H1 (cell line): Measurements from ENCODE around the gene CAPZB. TPM values are rescaled to one million over a fixed set of nuclear protein-coding genes. Genes with fewer than 3 reads are reported as not detected.

Experiments
- CTCF ChIA-PET: fragments of 300-600 bp; sonication (Branson Sonifier 250); formaldehyde crosslinking; loops from one replicate; lab custom pipeline; 2021; ENCODE audit not compliant: partially characterized antibody; lab: Charles Lee
- POLR2A ChIA-PET: fragments of 300-600 bp; sonication (Branson Sonifier 250); formaldehyde crosslinking; loops from one replicate; lab custom pipeline; 2021; ENCODE audit warnings: inconsistent platforms; ENCODE audit not compliant: partially characterized antibody; lab: Charles Lee
- DNase-seq, 2 experiments: peaks; one replicate each; pipeline versions ENCODE4 v3.0.0 to v3.0.0-alpha.2; 2010 to 2022; ENCODE audit warnings: low spot score in 2 of 2, low read depth in 1 of 2, mixed read lengths in 1 of 2
- FAIRE-seq: peaks from 2 replicates; lab custom pipeline; 2011; peaks lifted over from hg19 to GRCh38; lab: Jason Lieb, UNC
- H2AFZ ChIP-seq: 2 replicates; pipeline ENCODE4 v1.8.1; 2012; ENCODE audit warnings: low read length, inconsistent platforms
- H2AK5ac ChIP-seq: 2 replicates; pipeline ENCODE4 v1.6.1; 2013; ENCODE audit warnings: low read depth, low read length
- H2BK120ac ChIP-seq: replicated peaks from 2 replicates; pipeline ENCODE3; 2013; ENCODE audit warnings: low read depth, low read length, inconsistent platforms
- H2BK12ac ChIP-seq: 2 replicates; pipeline ENCODE4 v1.6.1; 2013; ENCODE audit warnings: low read depth, low read length
- H2BK15ac ChIP-seq: 2 replicates; pipeline ENCODE4 v1.6.1; 2013; ENCODE audit warnings: low read length
- H2BK20ac ChIP-seq: 2 replicates; pipeline ENCODE4 v1.6.1; 2013; ENCODE audit warnings: low read length
- H2BK5ac ChIP-seq: 2 replicates; pipeline ENCODE4 v1.6.1; 2013; ENCODE audit warnings: low read depth, low read length
- H3K14ac ChIP-seq: 2 replicates; pipeline ENCODE4 v1.6.1; 2013; ENCODE audit warnings: inconsistent platforms; ENCODE audit not compliant: insufficient read length
- H3K18ac ChIP-seq: 2 replicates; pipeline ENCODE4 v1.6.1; 2013; ENCODE audit warnings: low read length; ENCODE audit errors: extremely low read depth
- H3K23ac ChIP-seq: 2 replicates; pipeline ENCODE4 v1.6.1; 2013; ENCODE audit warnings: inconsistent platforms; ENCODE audit not compliant: insufficient read length
- H3K23me2 ChIP-seq: 2 replicates; pipeline ENCODE4 v1.6.1; 2013; ENCODE audit warnings: low read depth, low read length
- H3K27ac ChIP-seq: 2 replicates; pipeline ENCODE4 v1.6.1; 2011; ENCODE audit warnings: low read depth, low read length, inconsistent platforms
- H3K27me3 ChIP-seq, 4 experiments: replicated peaks in 1 of 4; 1 replicate in 1 of 4; 2 replicates in 3 of 4; pipeline versions ENCODE4 v1.6.1 to v1.8.1; 2011 to 2013; ENCODE audit warnings: low read length in 3 of 4, mild to moderate bottlenecking in 3 of 4, inconsistent platforms in 2 of 4, mixed read lengths in 2 of 4, moderate library complexity in 1 of 4; ENCODE audit not compliant: control insufficient read depth in 3 of 4, insufficient read depth in 3 of 4; ENCODE audit errors: extremely low read depth in 1 of 4
- H3K36me3 ChIP-seq, 4 experiments: 2 replicates each; pipeline versions ENCODE4 v1.6.1 to v1.8.1; 2011 to 2013; ENCODE audit warnings: mild to moderate bottlenecking in 4 of 4, low read length in 3 of 4, moderate library complexity in 2 of 4, control low read depth in 1 of 4, inconsistent platforms in 1 of 4; ENCODE audit not compliant: insufficient read depth in 4 of 4, control insufficient read depth in 2 of 4
- H3K4ac ChIP-seq: replicated peaks from 2 replicates; pipeline ENCODE3; 2013; ENCODE audit warnings: low read length, low read depth, mixed read lengths, inconsistent platforms; ENCODE audit not compliant: insufficient read length
- H3K4me1 ChIP-seq, 4 experiments: replicated peaks in 1 of 4; 1 replicate in 1 of 4; 2 replicates in 3 of 4; pipeline versions ENCODE4 v1.6.1 to v1.8.1; 2011 to 2013; ENCODE audit warnings: low read length in 3 of 4, inconsistent platforms in 2 of 4, mixed read lengths in 1 of 4; ENCODE audit not compliant: insufficient read depth in 4 of 4, control insufficient read depth in 3 of 4
- H3K4me2 ChIP-seq, 2 experiments: 2 replicates each; pipeline versions ENCODE4 v1.6.1 to v1.8.1; 2011 to 2013; ENCODE audit warnings: low read depth in 2 of 2, low read length in 2 of 2, control low read depth in 1 of 2, inconsistent platforms in 1 of 2, mild to moderate bottlenecking in 1 of 2; ENCODE audit not compliant: insufficient read depth in 1 of 2
- H3K4me3 ChIP-seq, 4 experiments: fragments of 200-600, 300-600 bp in 1 of 4; sonication (generic), shearing (Covaris generic), sonication (Bioruptor Twin) in 1 of 4; 2 replicates each; pipeline versions ENCODE4 v1.5.1 to v1.8.1; 2011 to 2016; ENCODE audit warnings: low read length in 4 of 4, low read depth in 3 of 4, control low read depth in 2 of 4, inconsistent platforms in 2 of 4, mild to moderate bottlenecking in 2 of 4, mixed read lengths in 1 of 4, moderate library complexity in 1 of 4; ENCODE audit not compliant: insufficient read depth in 2 of 4; ENCODE audit errors: extremely low read depth in 1 of 4
- H3K56ac ChIP-seq: replicated peaks from 2 replicates; pipeline ENCODE3; 2013; ENCODE audit warnings: low read depth, mild to moderate bottlenecking, mixed read lengths, low read length, inconsistent platforms; ENCODE audit not compliant: insufficient read length
- H3K79me1 ChIP-seq: 2 replicates; pipeline ENCODE4 v1.6.1; 2013; ENCODE audit warnings: low read depth, low read length, control low read depth
- H3K79me2 ChIP-seq, 2 experiments: 2 replicates each; pipeline versions ENCODE4 v1.6.1 to v1.8.1; 2012 to 2013; ENCODE audit warnings: low read length in 2 of 2, mild to moderate bottlenecking in 2 of 2, inconsistent platforms in 1 of 2; ENCODE audit not compliant: insufficient read depth in 2 of 2, control insufficient read depth in 1 of 2
- H3K9ac ChIP-seq, 4 experiments: replicated peaks in 1 of 4; 1 replicate in 1 of 4; 2 replicates in 3 of 4; pipeline versions ENCODE4 v1.6.1 to v1.8.1; 2011 to 2013; ENCODE audit warnings: low read depth in 3 of 4, low read length in 3 of 4, control low read depth in 2 of 4, mild to moderate bottlenecking in 2 of 4, moderate library complexity in 2 of 4, inconsistent platforms in 1 of 4; ENCODE audit errors: extremely low read depth in 1 of 4
- H3K9me3 ChIP-seq, 2 experiments: 2 replicates each; pipeline versions ENCODE4 v1.6.1 to v1.8.1; 2012 to 2013; ENCODE audit warnings: mild to moderate bottlenecking in 2 of 2, moderate library complexity in 2 of 2, control low read depth in 1 of 2, inconsistent platforms in 1 of 2, low read depth in 1 of 2, low read length in 1 of 2, mixed read lengths in 1 of 2; ENCODE audit not compliant: insufficient read depth in 2 of 2
- H4K20me1 ChIP-seq, 2 experiments: replicated peaks in 1 of 2; 2 replicates each; pipeline versions ENCODE3 to v1.8.1; 2011 to 2013; ENCODE audit warnings: inconsistent platforms in 2 of 2, low read length in 2 of 2, mild to moderate bottlenecking in 1 of 2; ENCODE audit not compliant: insufficient read depth in 2 of 2, control insufficient read depth in 1 of 2
- H4K5ac ChIP-seq: 2 replicates; pipeline ENCODE4 v1.6.1; 2013; ENCODE audit warnings: low read length, low read depth, mixed read lengths, inconsistent platforms; ENCODE audit not compliant: insufficient read length
- H4K8ac ChIP-seq: 2 replicates; pipeline ENCODE4 v1.8.0; 2013; ENCODE audit warnings: mild to moderate bottlenecking, moderate library complexity, low read length, inconsistent platforms; ENCODE audit not compliant: insufficient read depth; ENCODE audit errors: extremely low read depth
- H4K91ac ChIP-seq: replicated peaks from 2 replicates; pipeline ENCODE3; 2013; ENCODE audit warnings: low read length, mixed read lengths, inconsistent platforms; ENCODE audit not compliant: insufficient read length
- CEBPB ChIP-seq: IDR thresholded peaks from 2 replicates; pipeline ENCODE4 v1.6.1; 2012; ENCODE audit warnings: low read depth, low read length
- KDM1A ChIP-seq: fragments of 200-600, 300-600 bp; sonication (generic); IDR thresholded peaks from 2 replicates; pipeline ENCODE4 v1.7.1; 2016; ENCODE audit warnings: mild to moderate bottlenecking, low read length, borderline replicate concordance
- POLR2AphosphoS5 ChIP-seq: IDR thresholded peaks from 2 replicates; pipeline ENCODE4 v1.6.1; 2011; ENCODE audit warnings: low read depth, low read length
- SAP30 ChIP-seq: fragments of 300-600 bp; sonication (generic); IDR thresholded peaks from 2 replicates; pipeline ENCODE4 v1.7.1; 2012; ENCODE audit warnings: low read length, moderate library complexity, mild to moderate bottlenecking, inconsistent platforms; ENCODE audit not compliant: insufficient read depth, insufficient replicate concordance
- SUZ12 ChIP-seq: fragments of 200-600 bp; sonication (generic); IDR thresholded peaks from 2 replicates; pipeline ENCODE4 v1.6.1; 2012; ENCODE audit warnings: mild to moderate bottlenecking, inconsistent platforms, low read length, moderate library complexity, mixed read lengths
- TCF12 ChIP-seq: IDR thresholded peaks from 2 replicates; pipeline ENCODE4 v1.6.1; 2011; ENCODE audit warnings: low read depth, mild to moderate bottlenecking, low read length
- TEAD4 ChIP-seq: IDR thresholded peaks from 2 replicates; pipeline ENCODE4 v1.6.1; 2012; ENCODE audit warnings: low read depth, low read length, inconsistent platforms, mixed read lengths
- WGBS, 2 experiments: shearing (Covaris generic) in 1 of 2; methylation state at CpG; one replicate each; pipeline versions ENCODE4 v1.1.6 to v1.1.7; 2013 to 2015; ENCODE audit warnings: low lambda C conversion rate in 2 of 2, mixed read lengths in 2 of 2, inconsistent platforms in 1 of 2, low coverage in 1 of 2, missing lambda C conversion rate in 1 of 2; ENCODE audit not compliant: insufficient replicate concordance in 2 of 2, insufficient coverage in 1 of 2, insufficient read length in 1 of 2; ENCODE audit errors: extremely low coverage in 1 of 2, missing lambda C conversion rate in 1 of 2; 5-methylcytosine and 5-hydroxymethylcytosine counted together
- polyA plus RNA-seq, 7 experiments: library from polyadenylated mRNA; depleted of rRNA in 3 of 7; stranded (reverse) in 5 of 7; unstranded in 2 of 7; fragments of >200 nt in 5 of 7; fragments of 200-250 nt in 2 of 7; gene quantifications; 1 replicate in 5 of 7; 2 replicates in 1 of 7; 4 replicates in 1 of 7; pipeline versions ENCODE4 v1.2.1 to v1.2.3, GENCODE V29; 2011 to 2013; ENCODE audit warnings: missing spikeins in 2 of 7, mixed read lengths in 2 of 7
- total RNA-seq: library from RNA; stranded (reverse); fragmentation: NEBNext Ultra II Directional; extraction: Animal tissue kit (Norgen Biotek cat#: 25700); gene quantifications from 2 replicates; pipeline ENCODE4 v1.2.1, GENCODE V29; 2021
- TF ChIP-seq, protein P1 (sequence below): IDR thresholded peaks from 2 replicates; pipeline ENCODE4 v1.6.1; 2012; ENCODE audit warnings: inconsistent platforms

Gene CAPZB
- total and polyA plus RNA-seq, 2 of the 8 experiments (the other 6 are each of a cell fraction or from before 2014, with no cell fraction given) = 162 to 371 TPM

GRCh38 chr1:19421365-19421764, 64.0 kb downstream of the CAPZB start:
- Histone ChIP-seq H3K9me3 (no peaks in the 10 kb centered on the region), H3K79me2 (peaks cover 5 to 80% of the 10 kb centered on the region in 2 experiments), H4K91ac (no peak overlapping the region), H3K4me2 (no peak overlapping the region), H2BK120ac (no peak overlapping the region), H2BK15ac (no peak overlapping the region), H3K23ac (no peak overlapping the region), H3K27me3 (no peaks in the 10 kb centered on the region), H4K8ac (no peak overlapping the region), H3K4me1 (0 out of 7 replicates have a peak, but pooled peaks cover 0 to 2% (median 0%) of the 10 kb centered on the region in 4 experiments), H3K14ac (no peak overlapping the region), H3K79me1 (peaks cover 10% of the 10 kb centered on the region), H3K4me3 (no peak overlapping the region), H3K56ac (no peak overlapping the region), H3K18ac (no peak overlapping the region), H4K20me1 (peaks cover 28 to 33% of the 10 kb centered on the region in 2 experiments), H3K36me3 (peaks cover 0 to 17% (median 5%) of the 10 kb centered on the region in 4 experiments; a peak in 5 of 8 replicates), H2AK5ac (no peak overlapping the region), H2AFZ (no peak overlapping the region), H3K23me2 (no peaks in the 10 kb centered on the region), H4K5ac (no peak overlapping the region), H3K27ac (no peak overlapping the region), H2BK20ac (no peak overlapping the region), H2BK12ac (no peak overlapping the region), H3K9ac (no peak overlapping the region), H3K4ac (no peak overlapping the region), H2BK5ac (no peak overlapping the region)
- 94% methylated on average over 4 of the region's 4 CpGs; no CpG with 5 or more reads in 1 of the 2 experiments for WGBS, 2 experiments
- FAIRE-seq = no peak
- DNase-seq = no peak
- no peak for TF ChIP-seq POLR2AphosphoS5
- TF ChIP-seq, protein P1, sequence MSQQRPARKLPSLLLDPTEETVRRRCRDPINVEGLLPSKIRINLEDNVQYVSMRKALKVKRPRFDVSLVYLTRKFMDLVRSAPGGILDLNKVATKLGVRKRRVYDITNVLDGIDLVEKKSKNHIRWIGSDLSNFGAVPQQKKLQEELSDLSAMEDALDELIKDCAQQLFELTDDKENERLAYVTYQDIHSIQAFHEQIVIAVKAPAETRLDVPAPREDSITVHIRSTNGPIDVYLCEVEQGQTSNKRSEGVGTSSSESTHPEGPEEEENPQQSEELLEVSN = no peak
- TF ChIP-seq SUZ12 = no peak
- TF ChIP-seq KDM1A = no peak
- no peak for TF ChIP-seq CEBPB
- no peak for TF ChIP-seq TCF12
- TF ChIP-seq TEAD4 = no peak
- TF ChIP-seq SAP30 = no peak
- POLR2A ChIA-PET = no interaction called here
- CTCF ChIA-PET = interaction anchor here (1.0 to 6.5 kb wide), 3 partner anchors 14 to 77 kb away, joined by 3 to 46 read pairs (median 3); no protein-coding TSS in a partner anchor
